ENCODE results near the gene CHAF1A.

The CHAF1A gene

GRCh38 chr19:4473763-4474513, 71.5 kb downstream of the CHAF1A start (continued):
- no peak for TF ChIP-seq PATZ1 (tag by site-specific recombination; IDR thresholded peaks at IDR 0.05)
- TF ChIP-seq ZIC2 (tag by site-specific recombination; IDR thresholded peaks at IDR 0.05): no peak
- no peak for TF ChIP-seq ZNF37A (tag by site-specific recombination; IDR thresholded peaks at IDR 0.05)
- no peak for TF ChIP-seq ZNF140 (tag by site-specific recombination; IDR thresholded peaks at IDR 0.05)
- TF ChIP-seq TCF7L2 (IDR thresholded peaks at IDR 0.05; ENCODE audit: borderline replicate concordance, low read depth, low read length): no peak
- TF ChIP-seq ZNF518A (tag by site-specific recombination; conservative IDR thresholded peaks at IDR 0.05; ENCODE audit: low read depth): no peak
- TF ChIP-seq ZNF837 (tag by site-specific recombination; IDR thresholded peaks at IDR 0.05): no peak
- 0 out of 2 replicates have a peak, but pooled peaks have one; percentile 23 for TF ChIP-seq EGR2 (tag by site-specific recombination; IDR thresholded peaks at IDR 0.05; ENCODE audit: low read depth)
- no peak for TF ChIP-seq ZNF626 (tag by site-specific recombination; IDR thresholded peaks at IDR 0.05)
- no peak for TF ChIP-seq ZNF2 (tag by site-specific recombination; IDR thresholded peaks at IDR 0.05)
- no peak for TF ChIP-seq ZNF19 (tag by site-specific recombination; IDR thresholded peaks at IDR 0.05; ENCODE audit: low read depth)
- no peak for TF ChIP-seq ZNF391 (tag by site-specific recombination; IDR thresholded peaks at IDR 0.05; ENCODE audit: borderline replicate concordance, low read depth)
- TF ChIP-seq OVOL3 (tag by site-specific recombination; IDR thresholded peaks at IDR 0.05): no peak
- no peak for TF ChIP-seq ZNF423 (tag by site-specific recombination; IDR thresholded peaks at IDR 0.05)
- no peak for TF ChIP-seq ZNF416 (tag by site-specific recombination; IDR thresholded peaks at IDR 0.05)
- no peak for TF ChIP-seq ZNF645 (tag by site-specific recombination; IDR thresholded peaks at IDR 0.05)
- TF ChIP-seq ZBTB7A (tag by site-specific recombination; IDR thresholded peaks at IDR 0.05; ENCODE audit: low read depth): 0 out of 2 replicates have a peak, but pooled peaks have one; percentile 24
- TF ChIP-seq HOXC10 (CRISPR knock-in tag; IDR thresholded peaks at IDR 0.05): no peak
- TF ChIP-seq ZNF174 (tag by site-specific recombination; IDR thresholded peaks at IDR 0.05): no peak
- TF ChIP-seq REST (tag by site-specific recombination; IDR thresholded peaks at IDR 0.05): no peak
- TF ChIP-seq ZBTB10 (tag by site-specific recombination; IDR thresholded peaks at IDR 0.05): 0 out of 2 replicates have a peak, but pooled peaks have one; percentile 24
- TF ChIP-seq SP2 (tag by site-specific recombination; IDR thresholded peaks at IDR 0.05): no peak; the same call in 1 of the 2 replicates
- no peak for TF ChIP-seq KLF10 (tag by site-specific recombination; IDR thresholded peaks at IDR 0.05)

Data from HEK293 (cell line).